B cell (primary cell): ENCODE measurements around the gene RPS10.

Experiments
- CTCF ChIP-seq: fragments of 200-600 bp; IDR thresholded peaks from one replicate; pipeline ENCODE4 v1.8.0; 2022; ENCODE audit warnings: antibody characterized with exemption, mild to moderate bottlenecking
- EZH2 ChIP-seq: IDR thresholded peaks from 2 replicates; pipeline ENCODE4 v1.6.1; 2012; ENCODE audit warnings: borderline replicate concordance, low read depth, mild to moderate bottlenecking, moderate library complexity, low read length; ENCODE audit not compliant: insufficient read depth, poor library complexity, severe bottlenecking

DNA sequence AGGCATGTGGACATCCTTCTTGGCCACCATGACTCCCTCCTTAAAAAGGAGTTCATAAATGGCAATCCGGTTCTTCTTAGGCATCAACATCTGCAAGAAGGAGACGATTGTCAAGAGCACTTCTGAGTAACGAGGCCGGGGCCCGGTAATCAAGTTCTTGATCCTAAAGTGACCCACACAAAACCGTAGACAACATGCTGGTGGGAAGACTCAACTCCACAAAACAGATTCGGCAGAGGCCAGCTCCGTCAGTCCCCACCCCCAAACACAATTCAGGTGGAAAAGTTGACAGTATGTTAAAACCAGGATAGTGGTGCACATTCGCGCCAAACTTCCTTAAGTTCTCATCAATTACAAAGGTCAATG, 754 bp downstream of the RPS10 start:
- TF ChIP-seq CTCF (no peak), EZH2 (no peak)
